Osteoblast (primary cell): ENCODE data around the gene AMN1. TPM values are rescaled to one million over a fixed set of nuclear protein-coding genes. Genes with fewer than 3 reads are reported as not detected.
"Not testable (repeated sequence)": the region's sequence is repeated elsewhere in the genome, so short reads cannot be mapped to it uniquely, and the experiment has no call there.

ENCODE experiments used
- DNase-seq: peaks from one replicate; pipeline ENCODE4 v3.0.0; 2011; ENCODE audit warnings: low spot score, mixed read lengths; ENCODE audit not compliant: insufficient read length; ENCODE audit errors: missing footprints
- H2AFZ ChIP-seq: 2 replicates; pipeline ENCODE4 v1.6.0; 2011; ENCODE audit warnings: mild to moderate bottlenecking, low read length
- H3K27ac ChIP-seq: 2 replicates; pipeline ENCODE4 v1.5.1; 2011; ENCODE audit warnings: mild to moderate bottlenecking, low read depth, low read length, moderate library complexity
- H3K27me3 ChIP-seq: 2 replicates; pipeline ENCODE4 v1.6.0; 2012; ENCODE audit warnings: mild to moderate bottlenecking, control low read depth, inconsistent platforms, low read length, moderate library complexity; ENCODE audit not compliant: insufficient read depth
- H3K36me3 ChIP-seq: 2 replicates; pipeline ENCODE4 v1.5.1; 2011; ENCODE audit warnings: mild to moderate bottlenecking, low read length, control low read depth, moderate library complexity; ENCODE audit not compliant: insufficient read depth
- H3K4me1 ChIP-seq: 2 replicates; pipeline ENCODE4 v1.5.1; 2011; ENCODE audit warnings: mild to moderate bottlenecking, low read length, control low read depth, moderate library complexity; ENCODE audit not compliant: insufficient read depth
- H3K4me2 ChIP-seq: 2 replicates; pipeline ENCODE4 v1.6.0; 2011; ENCODE audit warnings: mild to moderate bottlenecking, low read length; ENCODE audit not compliant: insufficient read depth
- H3K4me3 ChIP-seq: fragments of 200-600 bp; sonication (generic); 3 replicates; pipeline ENCODE4 v1.5.1; 2012; ENCODE audit warnings: mild to moderate bottlenecking, low read length, inconsistent platforms; ENCODE audit not compliant: insufficient read depth
- H3K79me2 ChIP-seq: 2 replicates; pipeline ENCODE4 v1.6.0; 2012; ENCODE audit warnings: mild to moderate bottlenecking, low read length, control low read depth, inconsistent platforms; ENCODE audit not compliant: insufficient read depth
- H3K9me3 ChIP-seq: 2 replicates; pipeline ENCODE4 v1.5.1; 2011; ENCODE audit warnings: low read depth, low read length, control low read depth
- H4K20me1 ChIP-seq: 2 replicates; pipeline ENCODE4 v1.6.0; 2012; ENCODE audit warnings: mild to moderate bottlenecking, low read length, control low read depth; ENCODE audit not compliant: insufficient read depth
- total RNA-seq: library from RNA; depleted of rRNA; stranded (reverse); fragments of >200 nt; gene quantifications from 2 replicates; pipeline ENCODE4 v1.2.3, GENCODE V29; 2012
- TF ChIP-seq, protein P1 (sequence below): IDR thresholded peaks from 2 replicates; pipeline ENCODE4 v1.5.1; 2011; ENCODE audit warnings: mild to moderate bottlenecking, low read depth, low read length, moderate library complexity; ENCODE audit errors: extremely low read depth

The AMN1 gene
- total RNA-seq, 1 donor, result 5.4 TPM

GRCh38 chr12:31724557-31724956 is 4.3 kb downstream of the AMN1 start:
- Histone ChIP-seq H3K36me3 (no peaks in the 10 kb centered on the region), H3K4me3 (no peak overlapping the region), H3K27me3 (no peaks in the 10 kb centered on the region), H3K27ac (no peak overlapping the region), H3K9me3 (no peaks in the 10 kb centered on the region), H3K79me2 (no peaks in the 10 kb centered on the region), H4K20me1 (no peaks in the 10 kb centered on the region), H3K4me2 (no peak overlapping the region), H3K4me1 (peaks cover 2% of the 10 kb centered on the region), H2AFZ (no peak overlapping the region)
- TF ChIP-seq, protein P1, sequence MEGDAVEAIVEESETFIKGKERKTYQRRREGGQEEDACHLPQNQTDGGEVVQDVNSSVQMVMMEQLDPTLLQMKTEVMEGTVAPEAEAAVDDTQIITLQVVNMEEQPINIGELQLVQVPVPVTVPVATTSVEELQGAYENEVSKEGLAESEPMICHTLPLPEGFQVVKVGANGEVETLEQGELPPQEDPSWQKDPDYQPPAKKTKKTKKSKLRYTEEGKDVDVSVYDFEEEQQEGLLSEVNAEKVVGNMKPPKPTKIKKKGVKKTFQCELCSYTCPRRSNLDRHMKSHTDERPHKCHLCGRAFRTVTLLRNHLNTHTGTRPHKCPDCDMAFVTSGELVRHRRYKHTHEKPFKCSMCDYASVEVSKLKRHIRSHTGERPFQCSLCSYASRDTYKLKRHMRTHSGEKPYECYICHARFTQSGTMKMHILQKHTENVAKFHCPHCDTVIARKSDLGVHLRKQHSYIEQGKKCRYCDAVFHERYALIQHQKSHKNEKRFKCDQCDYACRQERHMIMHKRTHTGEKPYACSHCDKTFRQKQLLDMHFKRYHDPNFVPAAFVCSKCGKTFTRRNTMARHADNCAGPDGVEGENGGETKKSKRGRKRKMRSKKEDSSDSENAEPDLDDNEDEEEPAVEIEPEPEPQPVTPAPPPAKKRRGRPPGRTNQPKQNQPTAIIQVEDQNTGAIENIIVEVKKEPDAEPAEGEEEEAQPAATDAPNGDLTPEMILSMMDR, result no peak
- no peak for DNase-seq

DNA sequence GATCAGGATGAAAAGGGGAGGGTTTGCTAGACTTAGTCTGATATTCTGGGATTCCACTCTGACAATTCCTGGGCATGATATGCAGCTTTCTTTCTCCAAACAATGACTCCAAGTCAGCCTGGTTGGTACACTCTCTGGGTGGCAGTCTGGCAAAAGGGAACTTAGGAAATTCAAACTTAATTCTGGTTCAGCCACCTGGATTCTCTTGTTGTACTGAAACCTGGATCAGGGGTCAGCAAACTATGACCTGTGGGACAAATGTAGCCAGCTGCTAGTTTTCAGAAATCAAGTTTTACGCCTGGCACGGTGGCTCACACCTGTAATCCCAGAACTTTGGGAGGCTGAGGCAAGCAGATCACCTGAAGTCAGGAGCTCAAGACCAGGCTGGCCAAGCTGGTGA is 6.2 kb downstream of the AMN1 start:
- no peaks in the 10 kb centered on the region for H3K36me3 ChIP-seq
- H4K20me1 ChIP-seq, result no peaks in the 10 kb centered on the region
- H3K4me1 ChIP-seq, result no peaks in the 10 kb centered on the region
- no peak overlapping the region for H2AFZ ChIP-seq
- no peaks in the 10 kb centered on the region for H3K9me3 ChIP-seq
- TF ChIP-seq, protein P1, result no peak
- DNase-seq, result no peak
- H3K27ac ChIP-seq, result no peak overlapping the region
- H3K4me2 ChIP-seq, result no peak overlapping the region
- H3K79me2 ChIP-seq, result no peaks in the 10 kb centered on the region
- H3K27me3 ChIP-seq, result no peaks in the 10 kb centered on the region
- H3K4me3 ChIP-seq, result no peak overlapping the region

DNA sequence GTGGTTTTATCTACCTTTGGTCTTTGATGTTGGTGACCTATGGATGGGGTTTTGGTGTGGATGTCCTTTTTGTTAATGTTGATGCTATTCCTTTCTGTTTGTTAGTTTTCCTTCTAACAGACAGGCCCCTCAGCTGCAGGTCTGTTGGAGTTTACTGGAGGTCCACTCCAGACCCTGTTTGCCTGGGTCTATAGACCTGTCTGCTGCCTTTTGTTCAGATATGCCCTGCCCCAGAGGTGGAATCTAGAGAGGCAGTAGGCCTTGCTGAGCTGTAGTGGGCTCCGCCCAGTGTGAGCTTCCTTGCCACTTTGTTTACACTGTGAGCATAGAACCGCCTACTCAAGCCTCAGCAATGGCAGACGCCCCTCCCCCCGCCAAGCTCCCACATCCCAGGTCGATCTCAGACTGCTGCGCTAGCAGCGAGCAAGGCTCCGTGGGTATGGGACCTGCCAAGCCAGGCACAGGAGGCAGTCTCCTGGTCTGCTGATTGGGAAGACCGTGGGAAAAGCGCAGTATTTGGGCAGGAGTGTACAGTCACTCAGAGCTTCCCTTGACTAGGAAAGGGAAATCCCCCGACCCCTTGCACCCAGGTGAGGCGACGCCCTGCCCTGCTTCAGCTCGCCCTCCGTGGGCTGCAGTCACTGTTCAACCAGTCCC is 10.2 kb downstream of the AMN1 start:
- H2AFZ ChIP-seq, H3K4me3 ChIP-seq, H3K79me2 ChIP-seq, H3K9me3 ChIP-seq, H4K20me1 ChIP-seq, DNase-seq, H3K36me3 ChIP-seq, H3K27ac ChIP-seq, H3K27me3 ChIP-seq, H3K4me2 ChIP-seq, H3K4me1 ChIP-seq: not testable (repeated sequence)

DNA sequence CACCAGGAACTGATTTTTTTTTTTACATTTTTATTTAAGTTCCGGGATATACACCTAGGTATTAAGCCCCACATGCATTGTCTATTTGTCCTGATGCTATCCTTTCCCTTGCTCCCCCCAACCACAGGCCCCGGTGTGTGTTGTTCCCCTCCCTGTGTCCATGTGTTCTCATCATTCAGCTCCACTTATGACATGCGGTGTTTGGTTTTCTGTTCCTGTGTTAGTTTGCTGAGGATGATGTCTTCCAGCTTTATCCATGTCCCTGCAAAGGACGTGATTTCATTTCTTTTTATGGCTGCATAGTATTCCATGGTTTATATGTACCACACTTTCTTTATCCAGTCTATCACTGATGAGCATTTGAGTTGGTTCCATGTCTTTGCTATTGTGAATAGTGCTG is 11.8 kb downstream of the AMN1 start:
- H4K20me1 ChIP-seq, H3K4me1 ChIP-seq, H2AFZ ChIP-seq, DNase-seq, H3K36me3 ChIP-seq, H3K9me3 ChIP-seq, H3K27me3 ChIP-seq, H3K4me2 ChIP-seq, H3K27ac ChIP-seq, H3K4me3 ChIP-seq, H3K79me2 ChIP-seq: not testable (repeated sequence)

GRCh38 chr12:31715283-31715825 is 13.5 kb downstream of the AMN1 start:
- DNase-seq, result no peak
- Histone ChIP-seq H4K20me1 (no peaks in the 10 kb centered on the region), H3K9me3 (no peaks in the 10 kb centered on the region), H3K4me2 (no peak overlapping the region), H3K27ac (no peak overlapping the region), H3K4me1 (no peaks in the 10 kb centered on the region), H3K27me3 (no peaks in the 10 kb centered on the region), H3K79me2 (no peaks in the 10 kb centered on the region), H3K36me3 (no peaks in the 10 kb centered on the region), H3K4me3 (no peak overlapping the region), H2AFZ (no peak overlapping the region)
- TF ChIP-seq, protein P1, result no peak
